Parathyroid adenoma (tissue), 2 donors: ENCODE results near the gene BACE2.

Experiments used
- H2AFZ ChIP-seq: fragments of 300-600 bp; sonication (generic); one replicate; pipeline ENCODE4 v1.7.0; 2017; ENCODE audit warnings: antibody characterized with exemption, mild to moderate bottlenecking
- H3K27ac ChIP-seq: fragments of 300-600 bp; sonication (generic); one replicate; pipeline ENCODE4 v1.7.0; 2017
- H3K27me3 ChIP-seq: fragments of 300-600 bp; sonication (generic); one replicate; pipeline ENCODE4 v1.7.0; 2017; ENCODE audit warnings: low read length; ENCODE audit not compliant: control insufficient read depth, insufficient read depth
- H3K36me3 ChIP-seq: fragments of 300-600 bp; sonication (generic); one replicate; pipeline ENCODE4 v1.7.0; 2017; ENCODE audit warnings: low read length; ENCODE audit not compliant: control insufficient read depth, insufficient read depth
- H3K4me1 ChIP-seq: fragments of 300-600 bp; sonication (generic); one replicate; pipeline ENCODE4 v1.7.0; 2017; ENCODE audit warnings: control low read depth
- H3K4me2 ChIP-seq: fragments of 300-600 bp; sonication (generic); one replicate; pipeline ENCODE4 v1.7.0; 2017; ENCODE audit warnings: low read length
- H3K4me3 ChIP-seq: fragments of 300-600 bp; sonication (generic); one replicate; pipeline ENCODE4 v1.7.0; 2017; ENCODE audit warnings: low read depth, low read length
- H3K79me2 ChIP-seq: fragments of 300-600 bp; sonication (generic); one replicate; pipeline ENCODE4 v1.7.0; 2017; ENCODE audit warnings: control low read depth
- H3K9ac ChIP-seq: fragments of 300-600 bp; sonication (generic); one replicate; pipeline ENCODE4 v1.7.0; 2017; ENCODE audit warnings: mild to moderate bottlenecking
- H3K9me3 ChIP-seq: fragments of 300-600 bp; sonication (generic); one replicate; pipeline ENCODE4 v1.7.0; 2017; ENCODE audit warnings: low read length; ENCODE audit not compliant: control insufficient read depth
- CTCF ChIP-seq: fragments of 300-600 bp; sonication (generic); IDR thresholded peaks from one replicate; pipeline ENCODE4 v1.7.0; 2017; ENCODE audit warnings: antibody characterized with exemption, mild to moderate bottlenecking
- donor health status: primary hyperparathyroidism.

Gene BACE2

GRCh38 chr21:41216486-41216885 is 48.5 kb downstream of the BACE2 start:
- Histone ChIP-seq H3K27ac (no peak overlapping the region), H3K36me3 (no peaks in the 10 kb centered on the region)
- no peak for TF ChIP-seq CTCF

GRCh38 chr21:41217671-41218385 is 49.9 kb downstream of the BACE2 start:
- H3K9me3 ChIP-seq = no peaks in the 10 kb centered on the region
- H3K36me3 ChIP-seq = no peaks in the 10 kb centered on the region
- H3K4me1 ChIP-seq = no peaks in the 10 kb centered on the region
- no peaks in the 10 kb centered on the region for H3K79me2 ChIP-seq
- H3K27me3 ChIP-seq = no peaks in the 10 kb centered on the region
- H3K4me2 ChIP-seq = no peak overlapping the region
- no peak overlapping the region for H3K4me3 ChIP-seq
- no peak overlapping the region for H3K9ac ChIP-seq
- H3K27ac ChIP-seq = no peak overlapping the region
- TF ChIP-seq CTCF = no peak
- H2AFZ ChIP-seq = no peak overlapping the region

More at GRCh38 chr21:41216486-41216885, 48.5 kb downstream of the BACE2 start:
- Histone ChIP-seq H3K79me2 (no peaks in the 10 kb centered on the region), H3K4me2 (no peak overlapping the region), H3K27me3 (no peaks in the 10 kb centered on the region), H3K4me1 (no peaks in the 10 kb centered on the region), H3K9ac (no peak overlapping the region), H3K4me3 (no peak overlapping the region), H2AFZ (no peak overlapping the region), H3K9me3 (no peaks in the 10 kb centered on the region)

- Histone ChIP-seq H3K27me3 (no peaks in the 10 kb centered on the region), H3K27ac (no peak overlapping the region), H3K9me3 (no peaks in the 10 kb centered on the region), H3K4me3 (no peak overlapping the region), H3K79me2 (no peaks in the 10 kb centered on the region), H2AFZ (no peak overlapping the region), H3K4me1 (no peaks in the 10 kb centered on the region), H3K4me2 (no peak overlapping the region), H3K9ac (no peak overlapping the region), H3K36me3 (no peaks in the 10 kb centered on the region)
- no peak for TF ChIP-seq CTCF
Measured at GRCh38 chr21:41219498-41220207, 51.7 kb downstream of the BACE2 start.

GRCh38 chr21:41220208-41220733 is 52.3 kb downstream of the BACE2 start:
- TF ChIP-seq CTCF = no peak
- Histone ChIP-seq H3K79me2 (no peaks in the 10 kb centered on the region), H3K4me2 (no peak overlapping the region), H3K36me3 (no peaks in the 10 kb centered on the region), H3K27ac (no peak overlapping the region), H3K27me3 (no peaks in the 10 kb centered on the region), H3K4me1 (no peaks in the 10 kb centered on the region), H3K9me3 (no peaks in the 10 kb centered on the region), H3K4me3 (no peak overlapping the region), H2AFZ (no peak overlapping the region), H3K9ac (no peak overlapping the region)
